NCI-H2029 (cell line): ENCODE data around the gene NACAD.
A peak's percentile ranks its signal among the peaks of the same experiment; 100 is the strongest.
"Not testable (repeated sequence)": the region's sequence is repeated elsewhere in the genome, so short reads cannot be mapped to it uniquely, and the experiment has no call there.

ENCODE experiments used
- DNase-seq: peaks from one replicate; lab custom pipeline; 2025; lab: John Stamatoyannopoulos, UW

Gene NACAD

GRCh38 chr7:45117582-45117981 is 28.8 kb upstream of the NACAD start:
- DNase-seq = no peak

- no peak for DNase-seq
Observed at GRCh38 chr7:45116048-45116447, 27.3 kb upstream of the NACAD start.

- no peak for DNase-seq
Observed at GRCh38 chr7:45114926-45115325, 26.2 kb upstream of the NACAD start.

- not testable (repeated sequence) for DNase-seq
Observed at GRCh38 chr7:45114257-45114656, 25.5 kb upstream of the NACAD start.

DNA sequence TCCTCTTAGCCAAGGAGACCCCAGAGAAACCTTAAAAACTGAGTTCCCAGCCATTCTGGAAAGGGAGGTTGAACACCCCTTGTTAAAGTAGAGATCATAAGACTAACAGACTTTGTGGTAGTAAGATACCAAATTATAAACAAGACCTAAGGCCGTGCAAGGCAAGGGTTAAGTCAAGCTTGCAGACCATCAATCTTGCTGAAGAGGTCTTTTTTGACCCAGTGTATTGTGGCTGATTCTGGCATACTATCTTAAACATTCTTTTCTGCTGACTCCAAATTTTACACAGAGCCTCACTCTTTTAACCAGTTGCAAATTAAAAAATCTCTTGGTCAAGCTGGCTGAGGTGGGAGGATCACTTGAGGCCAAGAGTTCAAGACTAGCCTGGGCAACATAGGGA is 23.9 kb upstream of the NACAD start:
- DNase-seq = no peak

- peak; percentile 94 for DNase-seq
Observed at GRCh38 chr7:45111298-45112223, 22.8 kb upstream of the NACAD start, which contains the start of gene TBRG4. TSS of gene TBRG4 (minus strand) at chr7:45111697. CDS start at chr7:45109237, 2,460 bp downstream.

DNA sequence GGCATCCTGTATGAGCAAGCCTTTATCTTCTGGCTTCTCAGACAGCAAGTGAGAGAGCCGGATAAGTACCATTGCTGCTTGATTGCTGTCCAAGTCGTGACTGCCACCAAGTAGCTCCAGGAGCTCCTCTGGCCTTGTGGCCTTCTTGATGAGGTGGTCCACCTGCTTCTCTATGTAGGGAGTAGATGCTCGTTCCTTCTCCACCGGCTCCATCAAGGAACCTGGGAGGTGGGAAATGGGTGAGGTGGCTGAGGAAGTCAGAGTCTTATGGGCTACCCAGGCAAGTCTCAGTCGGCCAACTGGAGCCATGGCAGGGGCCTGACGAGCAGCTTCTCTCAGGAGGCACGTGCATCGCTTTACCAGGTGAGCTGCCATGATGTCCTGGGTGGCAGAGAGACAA is 20.1 kb upstream of the NACAD start:
- no peak for DNase-seq

DNA sequence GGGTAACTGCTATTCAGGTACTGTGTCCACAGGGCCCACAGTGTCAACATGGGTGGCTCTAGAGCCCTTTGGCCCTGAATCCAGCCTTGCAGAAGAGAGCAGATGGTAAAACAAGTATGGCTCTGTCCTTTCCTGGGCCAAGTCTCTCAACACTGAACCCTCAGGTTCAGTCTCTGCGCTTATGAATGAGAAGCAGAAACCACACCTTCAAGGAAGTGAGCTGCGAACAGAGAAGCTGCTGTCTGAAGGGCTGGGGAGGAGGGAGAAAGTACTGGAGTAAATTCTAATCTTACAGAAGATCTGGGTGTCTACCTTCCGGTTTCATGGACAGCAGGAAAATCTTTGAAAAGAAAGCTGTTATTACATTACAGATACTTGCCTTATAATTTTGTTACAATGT is 18.6 kb upstream of the NACAD start:
- no peak for DNase-seq

- DNase-seq = no peak
Observed at GRCh38 chr7:45106820-45107219, 18.1 kb upstream of the NACAD start.

DNA sequence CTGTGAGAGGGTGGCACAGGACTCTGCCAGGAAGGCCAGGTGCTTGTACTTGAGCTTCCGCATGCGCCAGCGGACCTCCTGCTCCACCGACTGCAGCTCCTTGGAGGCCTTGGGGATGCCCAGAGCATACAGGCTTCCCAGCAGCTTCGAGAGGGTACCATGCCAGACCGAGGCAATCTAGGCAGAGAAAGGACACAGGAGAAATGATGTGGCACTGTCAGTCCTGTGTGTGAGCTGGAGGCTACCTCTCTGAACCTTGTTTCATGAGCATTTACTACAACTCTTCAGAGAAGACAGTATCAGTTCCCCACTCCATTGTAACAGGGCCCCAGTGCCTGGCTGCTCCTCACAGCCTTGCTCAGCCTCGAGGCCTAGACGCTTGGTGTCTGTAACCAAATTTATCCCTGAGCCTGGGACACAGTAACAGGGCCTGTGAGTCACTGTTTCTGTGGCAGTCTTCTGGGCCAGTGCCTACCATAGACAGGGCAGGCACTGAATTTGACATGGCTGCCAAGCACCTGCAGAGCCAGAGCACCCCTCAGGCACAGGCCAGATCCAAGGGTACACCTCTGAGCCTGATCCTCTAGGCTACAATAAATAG is 16.9 kb upstream of the NACAD start:
- no peak for DNase-seq

DNA sequence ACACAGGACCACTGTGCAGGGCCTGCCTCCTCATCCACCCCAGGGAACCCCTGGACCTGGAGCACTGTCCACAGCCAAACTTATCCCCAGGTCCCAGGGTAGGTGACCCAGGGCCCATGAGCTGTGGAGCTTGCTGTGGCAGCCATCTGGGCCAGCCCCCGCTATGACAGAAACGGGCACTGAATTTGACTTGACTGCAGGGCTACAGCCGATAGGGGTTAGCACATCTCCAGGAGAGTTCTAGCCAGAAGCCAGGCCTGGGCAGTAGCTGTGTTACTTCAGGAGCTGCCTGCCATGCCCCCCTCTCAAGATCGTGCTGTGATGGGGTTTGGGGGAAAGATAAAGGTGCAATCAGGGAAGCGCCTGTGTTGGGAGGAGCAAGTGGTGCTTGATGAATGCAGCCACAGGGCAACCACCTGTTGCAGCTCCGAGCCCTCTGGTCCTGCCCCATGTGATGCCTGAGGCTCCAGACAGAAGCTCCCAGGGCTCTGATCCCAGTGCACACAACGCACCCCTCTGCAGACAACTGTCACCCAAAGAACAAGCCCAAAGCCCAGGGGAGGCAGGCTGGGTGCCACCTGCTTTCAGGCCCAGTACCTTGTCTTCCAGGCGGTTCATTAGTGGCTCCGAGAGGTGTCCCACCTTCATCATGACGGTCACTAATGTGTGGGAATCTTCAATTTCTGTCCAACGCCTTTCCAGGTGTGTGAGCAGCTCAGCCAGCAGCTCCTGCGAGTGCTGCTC is 16.2 kb upstream of the NACAD start:
- DNase-seq = no peak

DNA sequence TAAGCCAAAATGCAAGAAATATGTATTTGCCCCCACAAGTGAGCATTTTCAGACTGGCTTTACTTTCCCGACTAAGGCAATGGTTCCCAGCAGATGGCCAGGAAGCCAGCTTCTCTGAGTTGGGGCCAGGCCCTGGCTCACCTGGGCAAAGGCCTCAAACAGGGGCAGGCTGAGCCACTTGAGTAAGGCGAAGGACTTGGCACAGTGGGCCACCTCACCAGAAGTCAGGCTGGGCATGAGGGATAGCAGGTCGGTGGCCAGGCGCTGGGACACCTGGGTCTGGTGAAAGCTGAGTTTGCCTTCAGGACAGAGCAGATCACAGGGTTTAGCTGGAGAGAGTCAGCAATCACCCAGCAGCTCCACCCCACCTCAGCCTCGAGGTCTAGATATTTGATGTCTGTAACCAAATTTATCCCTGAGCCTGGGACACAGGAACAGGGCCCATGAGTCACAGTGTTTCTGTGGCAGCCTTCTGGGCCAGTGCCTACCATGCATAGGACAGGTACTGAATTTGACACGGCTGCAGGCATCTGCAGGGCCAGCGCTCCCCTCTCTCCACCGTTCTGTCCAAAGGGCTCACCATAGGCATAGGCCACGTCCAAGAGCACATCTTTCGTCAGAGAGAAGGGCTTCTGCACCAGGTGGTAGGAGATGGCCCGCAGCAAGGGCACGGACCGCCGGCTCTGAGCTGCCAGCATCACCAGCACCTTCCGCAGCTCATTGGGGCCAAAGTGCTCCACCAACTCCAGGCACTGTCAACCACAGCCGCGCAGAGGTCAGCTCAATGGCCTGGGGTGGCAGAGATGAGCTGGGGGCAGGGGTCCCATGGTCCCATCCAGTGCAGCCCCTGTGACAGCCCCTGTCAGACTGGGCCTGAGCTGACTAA is 15.4 kb upstream of the NACAD start:
- no peak for DNase-seq

- DNase-seq = no peak
Observed at GRCh38 chr7:45102785-45103712, 14.3 kb upstream of the NACAD start.

- DNase-seq = no peak
Observed at GRCh38 chr7:45101748-45102147, 13.0 kb upstream of the NACAD start.

DNA sequence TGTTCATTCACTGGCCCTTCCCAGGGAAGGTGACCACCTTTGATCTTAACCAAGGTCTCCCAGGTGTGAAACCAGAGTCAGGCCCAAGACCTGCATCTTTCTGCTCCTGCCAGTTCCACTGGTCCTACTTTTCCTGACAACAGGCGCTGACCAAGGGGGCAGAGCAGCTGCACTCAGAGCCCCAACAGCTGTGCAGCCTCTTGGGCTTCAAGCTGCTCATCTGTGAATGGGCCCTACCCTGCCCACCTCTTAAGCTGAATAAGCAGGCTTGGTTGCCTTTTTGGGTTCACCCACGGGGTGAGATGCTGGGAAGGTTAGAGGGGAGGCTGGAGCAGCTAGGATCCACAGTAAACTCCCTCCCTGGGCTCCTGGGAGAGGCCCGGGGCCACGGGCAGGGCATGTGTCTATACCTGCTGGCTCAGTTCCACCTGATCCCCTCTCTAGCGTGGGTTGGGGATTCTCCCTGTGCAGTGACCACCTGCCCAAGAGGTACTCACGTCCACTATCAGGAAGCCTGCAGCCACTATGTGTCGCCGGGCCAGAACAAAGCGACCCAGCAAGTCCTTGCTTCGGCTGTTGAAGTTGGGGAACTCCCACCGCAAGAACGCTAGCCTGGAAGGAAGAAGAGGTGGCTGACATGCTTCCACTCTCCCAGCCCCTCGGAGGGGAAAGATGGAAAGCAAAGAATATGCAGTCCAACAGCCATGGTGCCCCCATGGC is 12.2 kb upstream of the NACAD start:
- DNase-seq = no peak

DNA sequence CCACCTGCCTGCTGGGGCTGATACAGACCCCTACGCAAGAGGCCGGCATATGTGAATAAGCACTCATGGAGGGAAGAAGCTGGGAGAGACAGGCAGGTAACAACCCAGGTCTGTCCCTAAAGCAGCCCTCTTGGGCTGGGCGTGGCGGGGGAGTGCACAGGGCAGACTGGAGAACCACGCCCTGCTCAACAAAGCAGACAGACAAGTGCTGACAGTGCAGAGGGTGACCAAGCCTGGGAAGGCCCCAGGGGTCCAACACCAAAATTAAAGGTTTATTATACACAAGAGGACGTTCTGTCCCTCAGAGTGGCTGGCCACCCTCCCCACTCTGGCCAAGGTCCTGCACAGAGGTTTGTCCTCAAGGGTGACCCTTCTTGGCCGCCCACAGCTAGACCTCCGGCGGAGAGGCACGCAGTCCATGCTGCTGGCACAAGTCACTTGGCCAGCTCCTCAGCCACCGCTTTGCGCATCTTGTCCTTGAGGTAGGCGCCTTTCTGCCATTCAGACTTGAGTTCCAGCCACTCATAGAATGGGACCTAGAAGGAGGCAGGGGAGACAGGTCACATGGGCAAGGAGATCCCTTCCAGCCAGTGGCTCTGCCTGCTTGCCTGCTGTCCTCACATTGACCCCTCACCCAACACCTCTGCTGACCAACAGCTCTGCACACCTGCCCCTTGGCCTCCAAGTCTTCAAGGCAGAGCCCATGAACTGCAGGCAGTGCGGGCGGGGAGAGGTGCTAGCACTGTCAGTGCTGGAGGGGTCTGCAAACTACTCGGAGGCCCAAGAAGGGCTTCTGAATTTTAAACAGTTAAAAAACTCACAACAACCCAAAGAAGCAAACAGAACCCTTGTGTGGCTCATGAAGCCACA is 11.4 kb upstream of the NACAD start:
- DNase-seq = no peak

DNA sequence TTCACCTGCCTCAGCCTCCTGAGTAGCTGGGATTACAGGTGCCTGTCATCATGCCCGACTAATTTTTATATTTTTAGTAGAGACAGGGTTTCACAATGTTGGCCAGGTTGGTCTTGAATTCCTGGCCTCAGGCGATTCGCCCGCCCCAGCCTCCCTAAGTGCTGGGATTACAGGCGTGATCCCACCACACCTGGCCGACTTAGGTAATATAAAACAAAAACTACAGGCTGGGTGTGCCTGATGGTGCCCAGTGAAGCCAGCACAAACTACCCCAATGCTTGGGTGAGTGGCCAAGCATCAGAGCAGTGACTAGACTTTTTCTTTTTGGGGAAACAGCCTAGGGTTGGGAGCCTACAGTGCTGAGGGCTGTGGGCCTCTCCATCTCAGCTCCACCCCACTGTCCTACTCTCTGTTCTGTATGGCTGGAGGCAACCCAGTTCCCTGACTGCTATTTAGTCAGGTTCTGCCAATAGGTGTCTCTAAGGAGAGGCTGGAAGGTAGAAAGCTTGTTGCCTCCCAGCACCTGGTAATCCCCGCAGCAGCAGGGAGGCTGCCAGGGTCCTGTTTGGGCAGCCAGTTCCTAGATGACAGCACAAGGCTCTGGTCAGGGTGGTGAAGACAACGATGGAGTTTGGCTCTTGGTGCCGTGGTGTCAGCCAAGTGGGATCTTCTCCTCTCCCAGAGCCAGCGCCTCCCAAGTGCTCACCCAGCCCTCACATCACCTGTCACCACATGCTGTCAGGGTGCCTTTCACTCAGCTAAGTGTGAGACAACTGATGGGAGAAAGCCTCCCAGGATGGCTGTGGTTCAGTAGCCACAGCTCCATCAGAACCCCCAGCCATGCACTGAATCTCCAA is 10.4 kb upstream of the NACAD start:
- no peak for DNase-seq

- DNase-seq = no peak
Observed at GRCh38 chr7:45092931-45093235, 4.1 kb upstream of the NACAD start.
